ENCODE data around the gene ANXA3.

DNA sequence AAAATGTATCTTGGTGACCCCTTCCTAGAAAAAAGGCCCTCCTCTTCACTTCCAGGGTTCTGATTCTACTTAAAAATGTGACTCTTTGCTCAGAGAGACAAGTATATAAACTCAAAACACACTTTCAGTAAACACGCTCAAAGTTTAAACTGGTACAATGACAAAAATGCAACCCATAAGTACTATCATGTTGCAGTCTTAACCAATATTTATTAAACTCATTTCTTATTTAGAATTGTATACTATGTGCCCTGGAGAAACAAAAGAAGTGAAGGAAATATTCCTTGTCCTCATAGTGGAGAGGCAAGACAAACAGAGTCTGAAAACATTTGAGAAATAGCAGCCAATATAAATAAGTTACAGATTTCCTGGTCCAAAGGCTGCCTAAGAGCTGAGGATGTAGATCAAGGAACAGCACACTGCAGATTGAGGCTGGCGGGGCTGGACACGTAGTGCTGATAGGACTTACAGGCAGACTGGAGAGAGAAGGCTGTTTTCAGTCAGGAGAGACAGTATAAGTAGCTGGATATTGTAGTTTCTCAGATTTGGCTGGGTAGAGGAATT lies 39.1 kb upstream of the ANXA3 start:
- TF ChIP-seq POLR2AphosphoS5 (IDR thresholded peaks at IDR 0.05; ENCODE audit: insufficient read depth, low read depth, low read length) (no peak), MAX (IDR thresholded peaks at IDR 0.05; ENCODE audit: insufficient read depth, insufficient read length) (no peak), EZH2 (IDR thresholded peaks at IDR 0.05; ENCODE audit: borderline replicate concordance, low read depth, low read length, severe bottlenecking) (no peak), POLR2A (IDR thresholded peaks at IDR 0.05; ENCODE audit: low read depth, low read length) (no peak), JUN (IDR thresholded peaks at IDR 0.05; ENCODE audit: borderline replicate concordance, insufficient read depth, insufficient read length, low read depth) (no peak), GATA2 (IDR thresholded peaks at IDR 0.05; ENCODE audit: insufficient read depth, insufficient read length, low read depth, low read length) (no peak)
- TF ChIP-seq, protein P1, sequence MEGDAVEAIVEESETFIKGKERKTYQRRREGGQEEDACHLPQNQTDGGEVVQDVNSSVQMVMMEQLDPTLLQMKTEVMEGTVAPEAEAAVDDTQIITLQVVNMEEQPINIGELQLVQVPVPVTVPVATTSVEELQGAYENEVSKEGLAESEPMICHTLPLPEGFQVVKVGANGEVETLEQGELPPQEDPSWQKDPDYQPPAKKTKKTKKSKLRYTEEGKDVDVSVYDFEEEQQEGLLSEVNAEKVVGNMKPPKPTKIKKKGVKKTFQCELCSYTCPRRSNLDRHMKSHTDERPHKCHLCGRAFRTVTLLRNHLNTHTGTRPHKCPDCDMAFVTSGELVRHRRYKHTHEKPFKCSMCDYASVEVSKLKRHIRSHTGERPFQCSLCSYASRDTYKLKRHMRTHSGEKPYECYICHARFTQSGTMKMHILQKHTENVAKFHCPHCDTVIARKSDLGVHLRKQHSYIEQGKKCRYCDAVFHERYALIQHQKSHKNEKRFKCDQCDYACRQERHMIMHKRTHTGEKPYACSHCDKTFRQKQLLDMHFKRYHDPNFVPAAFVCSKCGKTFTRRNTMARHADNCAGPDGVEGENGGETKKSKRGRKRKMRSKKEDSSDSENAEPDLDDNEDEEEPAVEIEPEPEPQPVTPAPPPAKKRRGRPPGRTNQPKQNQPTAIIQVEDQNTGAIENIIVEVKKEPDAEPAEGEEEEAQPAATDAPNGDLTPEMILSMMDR (IDR thresholded peaks at IDR 0.05; ENCODE audit: extremely low read depth in 1 of 2, insufficient read depth in 1 of 2, low read depth in 1 of 2, low read length in 2 of 2) = no peak
